Left cardiac atrium (tissue), 4 donors: ENCODE data around the gene MAGI2. TPM values are rescaled to one million over a fixed set of nuclear protein-coding genes. Genes with fewer than 3 reads are reported as not detected.

Source experiments
- ATAC-seq, 2 donors: fragments of 200-7000 bp; cut with Tn5 transposase; one replicate each; pipeline ENCODE4 v1.9.1; 2020; ENCODE audit warnings: mild to moderate bottlenecking in 2 of 2, moderate library complexity in 2 of 2
- DNase-seq: peaks from one replicate; pipeline ENCODE4 v3.0.0-alpha.2; 2020
- intact Hi-C, 2 donors: fragments of 100-400 bp; cut with DNase I; formaldehyde crosslinking; loops; one replicate each; pipeline versions ENCODE4 v1.14.1 to v1.15.1; 2022 to 2023
- total RNA-seq, 2 donors: library from RNA; stranded (reverse); fragmentation: NEBNext Ultra II Directional; extraction: Animal tissue kit (Norgen Biotek cat#: 25700); gene quantifications; one replicate each; pipeline ENCODE4 v1.2.1, GENCODE V29; 2021
- donor health status: DM: no; HTN: yes; CAD: no.
- donor health status: DM: no; HTN: yes; CAD: no; lungs with severe emphysema.
- donor health status: DM: yes; HTN: yes; CAD: no.
- donor health status: Dilated cardiomyopathy.

MAGI2 gene
- total RNA-seq, 2 donors from 2014 or later, result 7.2 to 8.7 TPM

- ATAC-seq (no peak), DNase-seq (no peak)
- intact Hi-C loops, result no loop called here
Measured at GRCh38 chr7:78398576-78398975, 1054.9 kb downstream of the MAGI2 start.

GRCh38 chr7:78398081-78398480, 1055.4 kb downstream of the MAGI2 start:
- intact Hi-C loops, result no loop called here
- DNase-seq (no peak), ATAC-seq (no peak)

GRCh38 chr7:78396210-78396609, 1057.3 kb downstream of the MAGI2 start:
- DNase-seq, result no peak
- peak; percentile 55 to 78 for ATAC-seq
- intact Hi-C loops, result no loop called here

- intact Hi-C loops, result no loop called here
- no peak for DNase-seq
- ATAC-seq, result no peak
Measured at GRCh38 chr7:78395298-78396036, 1058.0 kb downstream of the MAGI2 start.

GRCh38 chr7:78389022-78389421, 1064.4 kb downstream of the MAGI2 start:
- DNase-seq, result no peak
- no peak for ATAC-seq

GRCh38 chr7:78386520-78386919, 1066.9 kb downstream of the MAGI2 start:
- ATAC-seq (no peak), DNase-seq (no peak)
- intact Hi-C loops, result no loop called here

More at GRCh38 chr7:78389022-78389421, 1064.4 kb downstream of the MAGI2 start:
- intact Hi-C loops, result no loop called here

- intact Hi-C loops, result no loop called here
- DNase-seq (no peak), ATAC-seq (no peak)
Measured at GRCh38 chr7:78383096-78383880, 1070.2 kb downstream of the MAGI2 start.

GRCh38 chr7:78379148-78379547, 1074.3 kb downstream of the MAGI2 start:
- intact Hi-C loops, result no loop called here
- ATAC-seq (no peak), DNase-seq (no peak)

GRCh38 chr7:78377532-78377931, 1075.9 kb downstream of the MAGI2 start:
- intact Hi-C loops, result no loop called here
- DNase-seq (no peak), ATAC-seq (no peak)

- intact Hi-C loops, result no loop called here
- ATAC-seq (no peak), DNase-seq (no peak)
Measured at GRCh38 chr7:78370936-78371335, 1082.5 kb downstream of the MAGI2 start.

- DNase-seq (no peak), ATAC-seq (no peak)
- intact Hi-C loops, result no loop called here
Measured at GRCh38 chr7:78368771-78369170, 1084.7 kb downstream of the MAGI2 start.

- intact Hi-C loops, result no loop called here
- DNase-seq, result no peak
Measured at GRCh38 chr7:78367280-78367773, 1086.1 kb downstream of the MAGI2 start.

GRCh38 chr7:78363866-78364265, 1089.6 kb downstream of the MAGI2 start:
- ATAC-seq (no peak), DNase-seq (no peak)
- intact Hi-C loops, result no loop called here

More at GRCh38 chr7:78367280-78367773, 1086.1 kb downstream of the MAGI2 start:
- ATAC-seq, result no peak

- no peak for DNase-seq
- intact Hi-C loops, result no loop called here
- no peak for ATAC-seq
Measured at GRCh38 chr7:78359836-78360235, 1093.6 kb downstream of the MAGI2 start.

GRCh38 chr7:78357709-78358108, 1095.8 kb downstream of the MAGI2 start:
- DNase-seq (no peak), ATAC-seq (no peak)
- intact Hi-C loops, result no loop called here

- ATAC-seq (no peak), DNase-seq (no peak)
- intact Hi-C loops, result no loop called here
Measured at GRCh38 chr7:78355834-78356233, 1097.6 kb downstream of the MAGI2 start.

GRCh38 chr7:78350926-78351325, 1102.5 kb downstream of the MAGI2 start:
- ATAC-seq (no peak), DNase-seq (no peak)
- intact Hi-C loops, result no loop called here

- DNase-seq (no peak), ATAC-seq (no peak)
- intact Hi-C loops, result no loop called here
Measured at GRCh38 chr7:78350391-78350790, 1103.1 kb downstream of the MAGI2 start.

GRCh38 chr7:78346827-78347226, 1106.6 kb downstream of the MAGI2 start:
- no peak for ATAC-seq
- no peak for DNase-seq
- intact Hi-C loops, result no loop called here

GRCh38 chr7:78345979-78346378, 1107.5 kb downstream of the MAGI2 start:
- DNase-seq (peak; percentile 21), ATAC-seq (no peak)
- intact Hi-C loops, result no loop called here
